ENCODE results near the gene P2RX1. TPM values are rescaled to one million over a fixed set of nuclear protein-coding genes. Genes with fewer than 3 reads are reported as not detected.

Gene P2RX1
- total RNA-seq, 6 experiments from 2014 or later = 0.50 to 0.78 (median 0.58) TPM; not detected in 1

DNA sequence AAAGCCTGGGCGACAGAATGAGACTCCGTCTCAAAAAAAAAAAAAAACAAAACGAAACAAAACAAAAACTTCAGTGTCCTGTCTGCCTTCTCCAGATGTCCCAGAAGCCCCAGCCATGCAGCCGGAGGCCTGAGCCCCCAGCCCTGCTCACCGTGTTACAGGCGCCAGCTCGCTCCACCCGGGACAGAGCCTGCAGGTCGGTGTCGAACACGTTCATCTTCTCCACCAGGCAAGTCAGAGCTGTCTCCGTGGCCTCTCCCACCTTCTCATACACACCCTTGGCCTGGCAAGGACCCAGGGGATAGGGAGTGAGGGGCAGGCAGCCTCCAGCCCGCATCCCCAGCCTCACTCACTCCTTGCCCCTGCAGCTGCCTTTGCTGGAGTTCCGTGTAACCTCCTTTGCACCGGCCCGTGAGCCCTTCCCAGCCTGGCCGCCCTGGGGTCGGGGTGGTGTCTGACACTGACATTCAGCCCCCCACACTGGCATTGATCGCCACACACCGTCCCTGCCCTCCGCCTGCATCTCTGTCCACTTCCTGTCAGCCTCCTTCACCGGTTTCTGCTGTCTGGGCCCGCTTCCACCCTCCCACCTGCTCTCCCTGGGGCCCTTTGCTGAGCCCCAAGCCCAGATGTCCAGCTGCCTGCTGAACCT lies 27.1 kb upstream of the P2RX1 start:
- H3K27ac ChIP-seq = no peak overlapping the region
- H3K36me3 ChIP-seq = no peaks in the 10 kb centered on the region
- H3K4me1 ChIP-seq = peaks cover 0 to 3% (median 0%) of the 10 kb centered on the region in 4 donors
- H3K4me3 ChIP-seq = no peak overlapping the region
- TF ChIP-seq POLR2A (IDR thresholded peaks at IDR 0.05) = no peak
- TF ChIP-seq, protein P1, sequence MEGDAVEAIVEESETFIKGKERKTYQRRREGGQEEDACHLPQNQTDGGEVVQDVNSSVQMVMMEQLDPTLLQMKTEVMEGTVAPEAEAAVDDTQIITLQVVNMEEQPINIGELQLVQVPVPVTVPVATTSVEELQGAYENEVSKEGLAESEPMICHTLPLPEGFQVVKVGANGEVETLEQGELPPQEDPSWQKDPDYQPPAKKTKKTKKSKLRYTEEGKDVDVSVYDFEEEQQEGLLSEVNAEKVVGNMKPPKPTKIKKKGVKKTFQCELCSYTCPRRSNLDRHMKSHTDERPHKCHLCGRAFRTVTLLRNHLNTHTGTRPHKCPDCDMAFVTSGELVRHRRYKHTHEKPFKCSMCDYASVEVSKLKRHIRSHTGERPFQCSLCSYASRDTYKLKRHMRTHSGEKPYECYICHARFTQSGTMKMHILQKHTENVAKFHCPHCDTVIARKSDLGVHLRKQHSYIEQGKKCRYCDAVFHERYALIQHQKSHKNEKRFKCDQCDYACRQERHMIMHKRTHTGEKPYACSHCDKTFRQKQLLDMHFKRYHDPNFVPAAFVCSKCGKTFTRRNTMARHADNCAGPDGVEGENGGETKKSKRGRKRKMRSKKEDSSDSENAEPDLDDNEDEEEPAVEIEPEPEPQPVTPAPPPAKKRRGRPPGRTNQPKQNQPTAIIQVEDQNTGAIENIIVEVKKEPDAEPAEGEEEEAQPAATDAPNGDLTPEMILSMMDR (IDR thresholded peaks at IDR 0.05) = no peak
- ATAC-seq (no peak), DNase-seq (no peak)
- no peaks in the 10 kb centered on the region for H3K27me3 ChIP-seq
- WGBS (ENCODE audit: insufficient coverage, low coverage, low lambda C conversion rate, missing lambda C conversion rate) = 79% methylated on average over 14 of the region's 23 CpGs
- no peaks in the 10 kb centered on the region for H3K9me3 ChIP-seq
- intact Hi-C loops (cut with DNase I) = no loop called here

DNA sequence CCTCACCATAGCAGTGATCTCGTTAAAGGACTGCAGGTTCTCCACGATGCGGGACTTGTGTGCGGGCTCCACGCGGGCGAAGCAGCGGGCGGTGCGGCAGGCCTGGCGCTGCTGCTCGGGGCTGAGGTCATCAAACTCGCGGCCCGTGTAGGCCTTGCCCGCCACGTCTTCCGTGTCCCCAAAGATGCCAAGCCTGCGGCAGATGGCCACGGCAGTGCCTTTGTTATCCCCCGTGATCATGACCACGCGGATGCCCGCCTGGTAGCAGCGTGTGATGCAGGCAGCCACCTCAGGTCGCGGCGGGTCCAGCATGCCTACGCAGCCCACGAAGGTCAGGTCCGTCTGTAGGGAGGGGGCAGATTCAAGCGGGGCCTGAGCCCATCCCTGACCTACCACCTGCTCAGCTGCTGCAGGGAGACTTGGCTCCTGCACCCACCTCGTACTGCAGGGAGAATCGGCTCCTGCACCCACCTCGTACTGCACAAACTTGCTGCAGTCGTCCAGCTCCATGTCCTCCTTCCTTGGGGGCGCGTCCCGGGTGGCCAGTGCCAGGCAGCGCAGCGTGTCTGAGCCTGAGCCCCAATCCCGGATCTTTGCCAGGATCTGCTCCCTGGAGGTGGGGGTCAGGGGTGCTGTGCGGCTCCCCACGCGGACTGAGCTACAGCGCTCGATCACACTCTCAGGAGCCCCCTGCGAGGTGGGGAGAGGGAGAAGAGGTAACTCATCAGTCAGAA lies 24.9 kb upstream of the P2RX1 start:
- intact Hi-C loops (cut with DNase I) = no loop called here
- ATAC-seq (no peak), DNase-seq (no peak)
- Histone ChIP-seq H3K27me3 (no peaks in the 10 kb centered on the region), H3K4me3 (no peak overlapping the region), H3K9me3 (no peaks in the 10 kb centered on the region), H3K4me1 (peaks cover 0 to 3% (median 0%) of the 10 kb centered on the region in 4 donors), H3K27ac (no peak overlapping the region), H3K36me3 (no peaks in the 10 kb centered on the region)
- WGBS (ENCODE audit: insufficient coverage, low coverage, low lambda C conversion rate, missing lambda C conversion rate) = 100% methylated on average over 3 of the region's 48 CpGs
- TF ChIP-seq POLR2A (IDR thresholded peaks at IDR 0.05) = no peak
- TF ChIP-seq, protein P1 (IDR thresholded peaks at IDR 0.05) = no peak

DNA sequence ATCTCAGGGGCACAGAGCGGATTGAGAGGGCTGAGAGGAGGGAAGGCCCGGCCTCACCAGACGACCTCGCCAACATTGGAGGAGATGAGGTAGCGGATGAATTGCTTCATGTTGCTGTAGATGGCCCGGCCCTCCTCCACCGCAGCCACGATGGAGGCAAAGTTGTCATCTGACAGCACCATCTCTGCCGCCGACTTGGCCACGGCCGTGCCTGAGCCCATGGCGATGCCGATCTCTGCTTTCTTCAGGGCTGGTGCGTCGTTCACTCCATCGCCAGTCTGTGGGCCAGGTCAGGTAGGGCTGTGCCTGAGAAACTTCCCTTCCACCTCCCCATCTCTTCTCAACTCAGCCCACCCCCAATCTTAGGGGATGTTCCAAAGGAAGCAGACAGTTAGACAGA lies 21.1 kb upstream of the P2RX1 start:
- Histone ChIP-seq H3K4me3 (no peak overlapping the region), H3K36me3 (no peaks in the 10 kb centered on the region), H3K27ac (no peak overlapping the region), H3K4me1 (no peaks in the 10 kb centered on the region), H3K9me3 (no peaks in the 10 kb centered on the region), H3K27me3 (no peaks in the 10 kb centered on the region)
- ATAC-seq (no peak), DNase-seq (no peak)
- 85% methylated on average over 4 of the region's 17 CpGs for WGBS (ENCODE audit: insufficient coverage, low coverage, low lambda C conversion rate, missing lambda C conversion rate)
- intact Hi-C loops (cut with DNase I) = loop anchor here (10.0 kb wide), 2 partner anchors 67 to 137 kb away; no protein-coding TSS in a partner anchor
- TF ChIP-seq, protein P1 (IDR thresholded peaks at IDR 0.05) = no peak
- no peak for TF ChIP-seq POLR2A (IDR thresholded peaks at IDR 0.05)

DNA sequence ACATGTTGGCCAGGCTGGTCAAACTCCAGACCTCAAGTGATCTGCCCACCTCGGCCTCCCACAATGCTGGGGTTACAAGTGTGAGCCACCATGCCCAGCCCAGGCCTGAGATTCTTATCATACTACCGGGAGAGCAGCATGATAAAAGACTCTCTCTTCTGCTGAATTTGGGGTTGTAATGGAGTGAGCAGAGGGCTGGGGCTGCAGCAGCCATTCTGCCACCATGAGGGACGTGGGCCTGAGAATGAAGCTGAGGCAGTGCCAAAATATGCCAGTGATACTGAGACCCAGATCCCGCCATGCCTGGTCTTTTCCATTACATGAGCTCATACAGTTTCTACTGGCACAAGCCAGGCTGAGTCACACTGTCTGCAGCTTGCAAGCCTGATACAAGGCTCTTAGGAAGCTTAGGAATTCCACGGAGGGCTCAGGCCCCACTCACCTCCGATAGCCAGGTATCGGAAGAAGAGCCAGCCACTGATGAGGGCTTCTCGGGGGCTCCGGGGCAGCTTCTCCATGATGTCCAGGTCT lies 19.6 kb upstream of the P2RX1 start:
- 90% methylated on average over 3 of the region's 9 CpGs for WGBS (ENCODE audit: insufficient coverage, low coverage, low lambda C conversion rate, missing lambda C conversion rate)
- no peaks in the 10 kb centered on the region for H3K4me1 ChIP-seq
- TF ChIP-seq POLR2A (IDR thresholded peaks at IDR 0.05) = no peak
- TF ChIP-seq, protein P1 (IDR thresholded peaks at IDR 0.05) = no peak
- H3K9me3 ChIP-seq = no peaks in the 10 kb centered on the region
- ATAC-seq (no peak), DNase-seq (no peak)
- no peaks in the 10 kb centered on the region for H3K27me3 ChIP-seq
- no peak overlapping the region for H3K4me3 ChIP-seq
- H3K27ac ChIP-seq = no peak overlapping the region
- H3K36me3 ChIP-seq = no peaks in the 10 kb centered on the region
- intact Hi-C loops (cut with DNase I) = loop anchor here (10.0 kb wide), 2 partner anchors 69 to 139 kb away; no protein-coding TSS in a partner anchor
